Panc1 (cell line): ENCODE data around the gene PCYT1B.

ENCODE experiments used
- POLR2AphosphoS5 ChIP-seq: IDR thresholded peaks from 2 replicates; pipeline ENCODE4 v1.6.1; 2012; ENCODE audit warnings: mild to moderate bottlenecking, low read depth, low read length, moderate library complexity
- TF ChIP-seq, protein P1 (sequence below): fragments of 450-650 bp; IDR thresholded peaks from 2 replicates; pipeline ENCODE4 v1.5.1; 2017; ENCODE audit warnings: mild to moderate bottlenecking

- TF ChIP-seq, protein P1, sequence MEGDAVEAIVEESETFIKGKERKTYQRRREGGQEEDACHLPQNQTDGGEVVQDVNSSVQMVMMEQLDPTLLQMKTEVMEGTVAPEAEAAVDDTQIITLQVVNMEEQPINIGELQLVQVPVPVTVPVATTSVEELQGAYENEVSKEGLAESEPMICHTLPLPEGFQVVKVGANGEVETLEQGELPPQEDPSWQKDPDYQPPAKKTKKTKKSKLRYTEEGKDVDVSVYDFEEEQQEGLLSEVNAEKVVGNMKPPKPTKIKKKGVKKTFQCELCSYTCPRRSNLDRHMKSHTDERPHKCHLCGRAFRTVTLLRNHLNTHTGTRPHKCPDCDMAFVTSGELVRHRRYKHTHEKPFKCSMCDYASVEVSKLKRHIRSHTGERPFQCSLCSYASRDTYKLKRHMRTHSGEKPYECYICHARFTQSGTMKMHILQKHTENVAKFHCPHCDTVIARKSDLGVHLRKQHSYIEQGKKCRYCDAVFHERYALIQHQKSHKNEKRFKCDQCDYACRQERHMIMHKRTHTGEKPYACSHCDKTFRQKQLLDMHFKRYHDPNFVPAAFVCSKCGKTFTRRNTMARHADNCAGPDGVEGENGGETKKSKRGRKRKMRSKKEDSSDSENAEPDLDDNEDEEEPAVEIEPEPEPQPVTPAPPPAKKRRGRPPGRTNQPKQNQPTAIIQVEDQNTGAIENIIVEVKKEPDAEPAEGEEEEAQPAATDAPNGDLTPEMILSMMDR = no peak
- no peak for TF ChIP-seq POLR2AphosphoS5
Observed at GRCh38 chrX:24508375-24508774, 138.8 kb downstream of the PCYT1B start.
